Measurements from ENCODE around the gene CCL28. TPM values are rescaled to one million over a fixed set of nuclear protein-coding genes. Genes with fewer than 3 reads are reported as not detected.
A peak's percentile ranks its signal among the peaks of the same experiment; 100 is the strongest.

CCL28 gene, protein sequence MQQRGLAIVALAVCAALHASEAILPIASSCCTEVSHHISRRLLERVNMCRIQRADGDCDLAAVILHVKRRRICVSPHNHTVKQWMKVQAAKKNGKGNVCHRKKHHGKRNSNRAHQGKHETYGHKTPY
- total RNA-seq (2021) (1.4 to 2.2 TPM (median 1.9 TPM) in 3 replicates), Bru-seq, nascent RNA (percentile 34 among the genes with signal in this experiment)
- long read RNA-seq, experiment 1, transcript CCL28-203 (3 exons, 1,518 nt), result major isoform, 8 of 9 reads
- long read RNA-seq, experiment 1, partial matches to known transcripts, result 0 of 9 reads
- long read RNA-seq, experiment 1, other reads (novel, unspliced or antisense), result 1 of 9 reads
- long read RNA-seq, experiment 2, partial matches to known transcripts, result 1 of 4 reads
- long read RNA-seq, experiment 2, other reads (novel, unspliced or antisense), result 2 of 4 reads
- long read RNA-seq, experiment 3, result 0 reads

- no peaks in the 10 kb centered on the region for H3K36me3 Mint-ChIP-seq
- no peak for TF ChIP-seq ZNF219 (CRISPR knock-in tag; IDR thresholded peaks at IDR 0.05; ENCODE audit: borderline replicate concordance)
- no peak for TF ChIP-seq CREB1 (CRISPR knock-in tag; IDR thresholded peaks at IDR 0.05)
- no peak for TF ChIP-seq MLX (CRISPR knock-in tag; IDR thresholded peaks at IDR 0.05)
- TF ChIP-seq TP53 (CRISPR knock-in tag; IDR thresholded peaks at IDR 0.05), result no peak
- no peak for TF ChIP-seq GRHL2 (CRISPR knock-in tag; IDR thresholded peaks at IDR 0.05; ENCODE audit: insufficient replicate concordance, severe bottlenecking)
- TF ChIP-seq EMX1 (CRISPR knock-in tag; IDR thresholded peaks at IDR 0.05), result no peak
- no peak for TF ChIP-seq ZNF423 (CRISPR knock-in tag; IDR thresholded peaks at IDR 0.05)
- TF ChIP-seq NFYB (CRISPR knock-in tag; conservative IDR thresholded peaks at IDR 0.05; ENCODE audit: low read depth), result no peak
- no peak for TF ChIP-seq FOXK1 (CRISPR knock-in tag; IDR thresholded peaks at IDR 0.05)
- TF ChIP-seq PRRX2 (CRISPR knock-in tag; IDR thresholded peaks at IDR 0.05), result no peak
- TF ChIP-seq, protein P1, sequence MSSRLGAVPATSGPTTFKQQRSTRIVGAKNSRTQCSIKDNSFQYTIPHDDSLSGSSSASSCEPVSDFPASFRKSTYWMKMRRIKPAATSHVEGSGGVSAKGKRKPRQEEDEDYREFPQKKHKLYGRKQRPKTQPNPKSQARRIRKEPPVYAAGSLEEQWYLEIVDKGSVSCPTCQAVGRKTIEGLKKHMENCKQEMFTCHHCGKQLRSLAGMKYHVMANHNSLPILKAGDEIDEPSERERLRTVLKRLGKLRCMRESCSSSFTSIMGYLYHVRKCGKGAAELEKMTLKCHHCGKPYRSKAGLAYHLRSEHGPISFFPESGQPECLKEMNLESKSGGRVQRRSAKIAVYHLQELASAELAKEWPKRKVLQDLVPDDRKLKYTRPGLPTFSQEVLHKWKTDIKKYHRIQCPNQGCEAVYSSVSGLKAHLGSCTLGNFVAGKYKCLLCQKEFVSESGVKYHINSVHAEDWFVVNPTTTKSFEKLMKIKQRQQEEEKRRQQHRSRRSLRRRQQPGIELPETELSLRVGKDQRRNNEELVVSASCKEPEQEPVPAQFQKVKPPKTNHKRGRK (CRISPR knock-in tag; IDR thresholded peaks at IDR 0.05; ENCODE audit: borderline replicate concordance), result no peak
- TF ChIP-seq CTCF (IDR thresholded peaks at IDR 0.05), result no peak
- TF ChIP-seq CDX4 (CRISPR knock-in tag; IDR thresholded peaks at IDR 0.05; ENCODE audit: borderline replicate concordance), result no peak
- TF ChIP-seq SMAD3 (CRISPR knock-in tag; IDR thresholded peaks at IDR 0.05; ENCODE audit: borderline replicate concordance), result no peak
- no peak for TF ChIP-seq NR2C2 (CRISPR knock-in tag; IDR thresholded peaks at IDR 0.05)
- TF ChIP-seq FOXJ3 (CRISPR knock-in tag; IDR thresholded peaks at IDR 0.05; ENCODE audit: borderline replicate concordance), result no peak
- TF ChIP-seq MXD4 (CRISPR knock-in tag; IDR thresholded peaks at IDR 0.05; ENCODE audit: borderline replicate concordance), result no peak
- TF ChIP-seq ZNF396 (CRISPR knock-in tag; IDR thresholded peaks at IDR 0.05; ENCODE audit: borderline replicate concordance), result no peak
- TF ChIP-seq ZNF671 (CRISPR knock-in tag; IDR thresholded peaks at IDR 0.05), result no peak
- ChIA-PET POLR2A (interaction anchor here (0.5 to 0.7 kb wide), 2 partner anchors 85 to 192 kb away, joined by 3 read pairs; no protein-coding TSS in a partner anchor), CTCF (interaction anchor here (0.8 to 1.3 kb wide), 3 partner anchors 9 to 72 kb away, joined by 3 to 6 read pairs (median 4); partner anchors contain the start of gene TMEM267)
- peaks cover 6% of the 10 kb centered on the region for H3K4me1 Mint-ChIP-seq
- ATAC-seq, result no peak
- H3K9me3 Mint-ChIP-seq, result peaks cover 7% of the 10 kb centered on the region
- DNase-seq (ENCODE audit: low spot score), result no peak
- no peak within 1 kb of the TSS for H3K27ac Mint-ChIP-seq
- no peak within 1 kb of the TSS for H3K4me3 Mint-ChIP-seq
- H3K27me3 Mint-ChIP-seq (ENCODE audit: low read depth), result peaks cover 7% of the 10 kb centered on the region; the same call in 1 of the 2 replicates
Measured at GRCh38 chr5:43412156-43412555, at the start of gene CCL28. Gene CCL28 (minus strand): TSS chr5:43412391. CDS start chr5:43412316, 75 bp downstream.

- H3K27me3 Mint-ChIP-seq (ENCODE audit: low read depth), result no peaks in the 10 kb centered on the region
- TF ChIP-seq, protein P2, sequence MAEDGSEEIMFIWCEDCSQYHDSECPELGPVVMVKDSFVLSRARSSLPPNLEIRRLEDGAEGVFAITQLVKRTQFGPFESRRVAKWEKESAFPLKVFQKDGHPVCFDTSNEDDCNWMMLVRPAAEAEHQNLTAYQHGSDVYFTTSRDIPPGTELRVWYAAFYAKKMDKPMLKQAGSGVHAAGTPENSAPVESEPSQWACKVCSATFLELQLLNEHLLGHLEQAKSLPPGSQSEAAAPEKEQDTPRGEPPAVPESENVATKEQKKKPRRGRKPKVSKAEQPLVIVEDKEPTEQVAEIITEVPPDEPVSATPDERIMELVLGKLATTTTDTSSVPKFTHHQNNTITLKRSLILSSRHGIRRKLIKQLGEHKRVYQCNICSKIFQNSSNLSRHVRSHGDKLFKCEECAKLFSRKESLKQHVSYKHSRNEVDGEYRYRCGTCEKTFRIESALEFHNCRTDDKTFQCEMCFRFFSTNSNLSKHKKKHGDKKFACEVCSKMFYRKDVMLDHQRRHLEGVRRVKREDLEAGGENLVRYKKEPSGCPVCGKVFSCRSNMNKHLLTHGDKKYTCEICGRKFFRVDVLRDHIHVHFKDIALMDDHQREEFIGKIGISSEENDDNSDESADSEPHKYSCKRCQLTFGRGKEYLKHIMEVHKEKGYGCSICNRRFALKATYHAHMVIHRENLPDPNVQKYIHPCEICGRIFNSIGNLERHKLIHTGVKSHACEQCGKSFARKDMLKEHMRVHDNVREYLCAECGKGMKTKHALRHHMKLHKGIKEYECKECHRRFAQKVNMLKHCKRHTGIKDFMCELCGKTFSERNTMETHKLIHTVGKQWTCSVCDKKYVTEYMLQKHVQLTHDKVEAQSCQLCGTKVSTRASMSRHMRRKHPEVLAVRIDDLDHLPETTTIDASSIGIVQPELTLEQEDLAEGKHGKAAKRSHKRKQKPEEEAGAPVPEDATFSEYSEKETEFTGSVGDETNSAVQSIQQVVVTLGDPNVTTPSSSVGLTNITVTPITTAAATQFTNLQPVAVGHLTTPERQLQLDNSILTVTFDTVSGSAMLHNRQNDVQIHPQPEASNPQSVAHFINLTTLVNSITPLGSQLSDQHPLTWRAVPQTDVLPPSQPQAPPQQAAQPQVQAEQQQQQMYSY (CRISPR knock-in tag; IDR thresholded peaks at IDR 0.05), result no peak
- TF ChIP-seq FOXK1 (CRISPR knock-in tag; IDR thresholded peaks at IDR 0.05) (no peak), NFE2L1 (CRISPR knock-in tag; IDR thresholded peaks at IDR 0.05) (no peak), IRF2 (CRISPR knock-in tag; IDR thresholded peaks at IDR 0.05; ENCODE audit: borderline replicate concordance, low read depth) (no peak), ZNF671 (CRISPR knock-in tag; IDR thresholded peaks at IDR 0.05) (no peak), ATF1 (CRISPR knock-in tag; IDR thresholded peaks at IDR 0.05) (no peak), GTF2I (CRISPR knock-in tag; conservative IDR thresholded peaks at IDR 0.05) (no peak), ZNF219 (CRISPR knock-in tag; IDR thresholded peaks at IDR 0.05; ENCODE audit: borderline replicate concordance) (no peak), MYBL2 (CRISPR knock-in tag; IDR thresholded peaks at IDR 0.05) (no peak)
- TF ChIP-seq, protein P1 (CRISPR knock-in tag; IDR thresholded peaks at IDR 0.05; ENCODE audit: borderline replicate concordance), result no peak
Measured at GRCh38 chr5:43461066-43461465, 48.9 kb upstream of the CCL28 start.

More at GRCh38 chr5:43461066-43461465, 48.9 kb upstream of the CCL28 start:
- CTCF ChIA-PET, result no interaction called here
- no peak overlapping the region for H3K4me3 Mint-ChIP-seq
- H3K9me3 Mint-ChIP-seq, result peaks cover 39% of the 10 kb centered on the region
- H3K36me3 Mint-ChIP-seq, result peaks cover 47% of the 10 kb centered on the region
- no peak overlapping the region for H3K27ac Mint-ChIP-seq
- ATAC-seq (no peak), DNase-seq (ENCODE audit: low spot score) (no peak)
- POLR2A ChIA-PET, result no interaction called here
- no peaks in the 10 kb centered on the region for H3K4me1 Mint-ChIP-seq

Measured in WTC11 (cell line).